DOHH2 (cell line): ENCODE data around the gene TEAD4.

Source experiments
- H3F3A ChIP-seq: fragments of 200-600 bp; sonication (generic), shearing (Covaris generic); 2 replicates; pipeline ENCODE4 v1.6.0; 2016; ENCODE audit warnings: antibody characterized with exemption, mild to moderate bottlenecking; ENCODE audit not compliant: control insufficient read depth, insufficient read depth
- H3K27ac ChIP-seq: fragments of 200-600 bp; sonication (generic); 2 replicates; pipeline ENCODE4 v1.5.1; 2014; ENCODE audit warnings: low read depth, mild to moderate bottlenecking, low read length, moderate library complexity
- H3K27me3 ChIP-seq: fragments of 200-600 bp; sonication (generic); 2 replicates; pipeline ENCODE4 v1.6.1; 2014; ENCODE audit warnings: mild to moderate bottlenecking, low read length, mixed read lengths; ENCODE audit not compliant: control insufficient read depth
- H3K36me3 ChIP-seq: fragments of 200-600 bp; sonication (generic); 2 replicates; pipeline ENCODE4 v1.6.1; 2014; ENCODE audit warnings: mild to moderate bottlenecking, low read length, moderate library complexity, mixed read lengths; ENCODE audit not compliant: control insufficient read depth
- H3K4me1 ChIP-seq: fragments of 200-600 bp; sonication (generic); 2 replicates; pipeline ENCODE4 v1.6.1; 2014; ENCODE audit warnings: mild to moderate bottlenecking, low read length, mixed read lengths; ENCODE audit not compliant: control insufficient read depth
- H3K4me2 ChIP-seq: fragments of 200-600 bp; sonication (generic); 2 replicates; pipeline ENCODE4 v1.6.0; 2014; ENCODE audit warnings: mild to moderate bottlenecking, low read length, moderate library complexity
- H3K4me3 ChIP-seq: fragments of 200-600 bp; sonication (generic); 2 replicates; pipeline ENCODE4 v1.5.1; 2014; ENCODE audit warnings: mild to moderate bottlenecking, low read length, mixed read lengths
- H3K79me2 ChIP-seq: fragments of 200-600 bp; sonication (generic); 2 replicates; pipeline ENCODE4 v1.6.1; 2014; ENCODE audit warnings: mild to moderate bottlenecking, low read length, mixed read lengths; ENCODE audit not compliant: control insufficient read depth
- H3K9me2 ChIP-seq: fragments of 200-600 bp; sonication (generic); replicated peaks from 2 replicates; pipeline ENCODE4 v1.6.1; 2014; ENCODE audit warnings: mild to moderate bottlenecking, low read length, mixed read lengths; ENCODE audit not compliant: control insufficient read depth
- H3K9me3 ChIP-seq: fragments of 200-600 bp; sonication (generic); 2 replicates; pipeline ENCODE4 v1.6.1; 2014; ENCODE audit warnings: antibody characterized with exemption, low read length, mixed read lengths; ENCODE audit not compliant: control insufficient read depth, insufficient read depth
- H4K20me1 ChIP-seq: fragments of 200-600 bp; sonication (generic); 2 replicates; pipeline ENCODE4 v1.6.0; 2014; ENCODE audit warnings: low read depth, mild to moderate bottlenecking, antibody characterized with exemption, low read length, moderate library complexity; ENCODE audit not compliant: control insufficient read depth, insufficient read depth
- EZH2phosphoT487 ChIP-seq: fragments of 200-600 bp; sonication (generic); IDR thresholded peaks from 2 replicates; pipeline ENCODE4 v1.6.1; 2017; ENCODE audit warnings: borderline replicate concordance, mild to moderate bottlenecking, antibody characterized with exemption, low read length, moderate library complexity, mixed read lengths
- TF ChIP-seq, protein P1 (sequence below): fragments of 200-600 bp; sonication (generic); IDR thresholded peaks from one replicate; pipeline ENCODE4 v1.5.1; 2014; ENCODE audit warnings: antibody characterized with exemption, mild to moderate bottlenecking, low read depth, low read length; ENCODE audit not compliant: poor library complexity, severe bottlenecking

The TEAD4 gene

DNA sequence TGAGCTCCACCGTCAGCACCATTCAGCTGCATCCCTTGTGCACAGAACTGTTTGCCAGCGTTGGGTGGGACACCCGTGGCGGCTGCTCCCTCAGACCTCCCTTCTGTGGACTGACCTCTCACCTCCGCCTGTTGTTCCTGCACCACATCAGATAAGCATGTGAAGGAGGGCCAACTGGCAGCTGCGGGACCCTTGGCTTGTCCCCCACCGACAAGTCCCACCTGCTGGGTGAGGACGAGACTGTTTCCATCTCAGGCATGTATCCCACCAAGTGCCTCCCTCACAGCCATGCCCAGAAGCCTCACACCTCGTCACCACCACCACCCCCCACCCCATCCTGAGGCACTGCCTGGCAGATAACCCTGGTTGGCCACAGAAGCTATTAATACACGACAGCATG lies 18.6 kb upstream of the TEAD4 start:
- H3K4me3 ChIP-seq = no peak overlapping the region
- H3K36me3 ChIP-seq = peaks cover 12% of the 10 kb centered on the region; the same call in 1 of the 2 replicates
- no peaks in the 10 kb centered on the region for H3K79me2 ChIP-seq
- no peaks in the 10 kb centered on the region for H3K27me3 ChIP-seq
- H3K4me1 ChIP-seq = peaks cover 7% of the 10 kb centered on the region
- no peak overlapping the region for H3K4me2 ChIP-seq
- no peaks in the 10 kb centered on the region for H4K20me1 ChIP-seq
- H3K27ac ChIP-seq = no peak overlapping the region
- TF ChIP-seq, protein P1, sequence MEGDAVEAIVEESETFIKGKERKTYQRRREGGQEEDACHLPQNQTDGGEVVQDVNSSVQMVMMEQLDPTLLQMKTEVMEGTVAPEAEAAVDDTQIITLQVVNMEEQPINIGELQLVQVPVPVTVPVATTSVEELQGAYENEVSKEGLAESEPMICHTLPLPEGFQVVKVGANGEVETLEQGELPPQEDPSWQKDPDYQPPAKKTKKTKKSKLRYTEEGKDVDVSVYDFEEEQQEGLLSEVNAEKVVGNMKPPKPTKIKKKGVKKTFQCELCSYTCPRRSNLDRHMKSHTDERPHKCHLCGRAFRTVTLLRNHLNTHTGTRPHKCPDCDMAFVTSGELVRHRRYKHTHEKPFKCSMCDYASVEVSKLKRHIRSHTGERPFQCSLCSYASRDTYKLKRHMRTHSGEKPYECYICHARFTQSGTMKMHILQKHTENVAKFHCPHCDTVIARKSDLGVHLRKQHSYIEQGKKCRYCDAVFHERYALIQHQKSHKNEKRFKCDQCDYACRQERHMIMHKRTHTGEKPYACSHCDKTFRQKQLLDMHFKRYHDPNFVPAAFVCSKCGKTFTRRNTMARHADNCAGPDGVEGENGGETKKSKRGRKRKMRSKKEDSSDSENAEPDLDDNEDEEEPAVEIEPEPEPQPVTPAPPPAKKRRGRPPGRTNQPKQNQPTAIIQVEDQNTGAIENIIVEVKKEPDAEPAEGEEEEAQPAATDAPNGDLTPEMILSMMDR = no peak
- TF ChIP-seq EZH2phosphoT487 = no peak
- H3K9me3 ChIP-seq = no peaks in the 10 kb centered on the region
- H3K9me2 ChIP-seq = no peaks in the 10 kb centered on the region
- H3F3A ChIP-seq = no peaks in the 10 kb centered on the region

GRCh38 chr12:2941524-2941923 lies 17.7 kb upstream of the TEAD4 start:
- H3K4me1 ChIP-seq = peaks cover 7% of the 10 kb centered on the region

DNA sequence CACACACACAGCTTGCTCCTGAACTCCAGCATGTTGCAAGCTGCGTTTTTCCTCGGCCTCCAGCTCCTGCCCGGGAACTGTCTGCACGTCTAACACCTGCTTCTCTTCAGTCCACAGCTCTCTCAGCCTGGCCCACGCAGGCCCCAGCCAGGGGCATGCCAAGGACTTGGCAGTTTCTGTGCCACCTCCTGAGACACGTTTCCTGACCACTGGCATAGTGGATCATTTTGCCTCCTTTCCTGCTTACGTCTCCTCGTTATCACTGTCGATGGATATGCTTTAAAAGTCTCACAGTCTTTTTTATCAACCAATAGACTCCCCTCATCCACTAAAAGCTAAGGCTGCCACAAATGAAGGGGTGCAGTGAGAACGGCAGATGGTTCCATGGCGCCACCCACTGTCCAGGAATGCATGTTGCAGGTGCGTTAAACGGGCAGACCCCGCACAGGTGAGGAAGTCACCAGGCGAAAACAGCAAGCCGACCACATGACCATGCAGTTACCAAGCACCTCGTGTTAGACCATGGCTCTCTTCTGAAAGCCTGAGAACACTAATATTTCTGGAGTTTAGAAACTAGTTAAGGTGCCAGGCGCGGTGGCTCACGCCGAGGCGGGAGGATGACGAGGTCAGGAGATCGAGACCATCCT lies 14.7 kb upstream of the TEAD4 start:
- Histone ChIP-seq H3K4me3 (peak overlapping the region; percentile 55), H3K27ac (no peak overlapping the region), H3K4me2 (peak overlapping the region; percentile 66), H4K20me1 (no peaks in the 10 kb centered on the region), H3K36me3 (peaks cover 4% of the 10 kb centered on the region; the same call in 1 of the 2 replicates), H3K79me2 (no peaks in the 10 kb centered on the region), H3K4me1 (peaks cover 7% of the 10 kb centered on the region), H3K27me3 (no peaks in the 10 kb centered on the region), H3K9me3 (no peaks in the 10 kb centered on the region), H3K9me2 (no peaks in the 10 kb centered on the region), H3F3A (no peaks in the 10 kb centered on the region)
- TF ChIP-seq EZH2phosphoT487 = no peak
- TF ChIP-seq, protein P1 = peak; percentile 89

More at GRCh38 chr12:2941524-2941923, 17.7 kb upstream of the TEAD4 start:
- no peak for TF ChIP-seq EZH2phosphoT487
- TF ChIP-seq, protein P1 = no peak
- no peak overlapping the region for H3K4me3 ChIP-seq
- H3K9me2 ChIP-seq = no peaks in the 10 kb centered on the region
- no peak overlapping the region for H3K27ac ChIP-seq
- H3K27me3 ChIP-seq = no peaks in the 10 kb centered on the region
- no peaks in the 10 kb centered on the region for H3K9me3 ChIP-seq
- H4K20me1 ChIP-seq = no peaks in the 10 kb centered on the region
- no peaks in the 10 kb centered on the region for H3F3A ChIP-seq
- H3K4me2 ChIP-seq = no peak overlapping the region
- H3K79me2 ChIP-seq = no peaks in the 10 kb centered on the region
- peaks cover 12% of the 10 kb centered on the region; the same call in 1 of the 2 replicates for H3K36me3 ChIP-seq
